OCI-LY1 (cell line): Measurements from ENCODE around the gene MYO3B.

Source experiments
- H2AFZ ChIP-seq: fragments of 200-600 bp; sonication (generic), shearing (Covaris generic); 2 replicates; pipeline ENCODE4 v1.6.0; 2014; ENCODE audit warnings: antibody characterized with exemption, mild to moderate bottlenecking, low read length
- H3F3A ChIP-seq: fragments of 200-600 bp; sonication (generic), shearing (Covaris generic); 2 replicates; pipeline ENCODE4 v1.6.0; 2014; ENCODE audit warnings: mild to moderate bottlenecking, antibody characterized with exemption, low read length, moderate library complexity; ENCODE audit not compliant: insufficient read depth
- H3K27ac ChIP-seq: fragments of 200-600 bp; sonication (generic); 2 replicates; pipeline ENCODE4 v1.5.1; 2014; ENCODE audit warnings: low read length, mixed run types, mild to moderate bottlenecking, low read depth; ENCODE audit not compliant: poor library complexity, severe bottlenecking
- H3K27me3 ChIP-seq: fragments of 200-600 bp; sonication (generic); 2 replicates; pipeline ENCODE4 v1.6.0; 2014; ENCODE audit warnings: antibody characterized with exemption, mild to moderate bottlenecking, low read length, moderate library complexity; ENCODE audit not compliant: insufficient read depth
- H3K36me3 ChIP-seq: fragments of 200-600 bp; sonication (generic); 2 replicates; pipeline ENCODE4 v1.6.1; 2014; ENCODE audit warnings: mild to moderate bottlenecking, antibody characterized with exemption, low read length, moderate library complexity, mixed read lengths; ENCODE audit not compliant: insufficient read depth
- H3K4me1 ChIP-seq: fragments of 200-600 bp; sonication (generic); 2 replicates; pipeline ENCODE4 v1.5.1; 2014; ENCODE audit warnings: mild to moderate bottlenecking, low read length, moderate library complexity; ENCODE audit not compliant: insufficient read depth, severe bottlenecking
- H3K4me2 ChIP-seq: fragments of 200-600 bp; sonication (generic), shearing (Covaris generic); 2 replicates; pipeline ENCODE4 v1.6.1; 2014; ENCODE audit warnings: low read length
- H3K4me3 ChIP-seq: fragments of 200-600 bp; sonication (generic); 2 replicates; pipeline ENCODE4 v1.5.1; 2014; ENCODE audit warnings: low read length, low read depth, mild to moderate bottlenecking, mixed read lengths; ENCODE audit not compliant: poor library complexity, severe bottlenecking
- H3K79me2 ChIP-seq: fragments of 200-600 bp; shearing (Covaris generic); 2 replicates; pipeline ENCODE4 v1.6.1; 2016; ENCODE audit warnings: mixed run types, low read length, mixed read lengths; ENCODE audit not compliant: insufficient read depth
- H3K9ac ChIP-seq: fragments of 200-600 bp; sonication (generic), shearing (Covaris generic); 2 replicates; pipeline ENCODE4 v1.6.1; 2014; ENCODE audit warnings: mild to moderate bottlenecking, low read length, mixed read lengths
- H3K9me2 ChIP-seq: fragments of 200-600 bp; sonication (generic), shearing (Covaris generic); 2 replicates; pipeline ENCODE4 v1.6.1; 2014; ENCODE audit warnings: low read depth, mild to moderate bottlenecking, low read length, mixed read lengths
- H3K9me3 ChIP-seq: fragments of 200-600 bp; shearing (Covaris generic); 2 replicates; pipeline ENCODE4 v1.6.1; 2014; ENCODE audit warnings: low read length, mixed read lengths
- H4K20me1 ChIP-seq: fragments of 200-600 bp; sonication (generic), shearing (Covaris generic); 2 replicates; pipeline ENCODE4 v1.6.0; 2016; ENCODE audit warnings: mild to moderate bottlenecking, low read length; ENCODE audit not compliant: insufficient read depth
- EZH2 ChIP-seq: fragments of 200-600 bp; sonication (generic), shearing (Covaris generic); IDR thresholded peaks from 2 replicates; pipeline ENCODE4 v1.8.0; 2017; ENCODE audit warnings: borderline replicate concordance, mixed run types, mild to moderate bottlenecking, antibody characterized with exemption, low read length, moderate library complexity, mixed read lengths
- TF ChIP-seq, protein P1 (sequence below): fragments of 200-600 bp; sonication (generic), shearing (Covaris generic); IDR thresholded peaks from 2 replicates; pipeline ENCODE4 v1.5.1; 2017; ENCODE audit warnings: mild to moderate bottlenecking, antibody characterized with exemption, low read length, moderate library complexity, mixed read lengths

MYO3B gene

DNA sequence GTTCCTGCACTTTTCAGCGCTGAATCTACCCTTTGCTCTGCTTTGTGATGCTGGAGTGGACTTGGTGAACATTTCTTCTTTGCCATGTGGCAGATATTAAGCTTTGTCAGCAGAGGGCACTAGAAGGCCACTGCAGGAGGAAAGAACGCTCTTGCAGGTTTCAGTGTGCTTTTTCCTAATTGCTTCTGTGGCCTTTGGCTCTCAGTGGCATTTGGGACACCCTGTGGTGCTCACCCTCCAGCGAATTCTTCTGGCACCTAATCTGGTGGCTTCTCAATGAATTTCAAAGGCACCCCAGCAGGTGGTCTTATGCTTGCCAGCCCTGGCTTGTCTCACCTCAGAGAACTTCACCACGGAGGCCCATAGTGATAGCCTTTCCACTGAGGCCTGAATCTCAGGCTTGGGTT, 146.7 kb downstream of the MYO3B start:
- Histone ChIP-seq H3K9ac (no peak overlapping the region; the same call in 1 of the 2 replicates), H3K27ac (peak overlapping the region; percentile 76), H3K4me1 (peaks cover 32% of the 10 kb centered on the region), H3K9me3 (peaks cover 3% of the 10 kb centered on the region), H3K27me3 (no peaks in the 10 kb centered on the region), H3K36me3 (no peaks in the 10 kb centered on the region), H3K79me2 (no peaks in the 10 kb centered on the region), H3K9me2 (no peaks in the 10 kb centered on the region), H3K4me2 (no peak overlapping the region), H4K20me1 (no peaks in the 10 kb centered on the region), H3K4me3 (no peak overlapping the region), H3F3A (no peaks in the 10 kb centered on the region), H2AFZ (no peak overlapping the region)
- TF ChIP-seq, protein P1, sequence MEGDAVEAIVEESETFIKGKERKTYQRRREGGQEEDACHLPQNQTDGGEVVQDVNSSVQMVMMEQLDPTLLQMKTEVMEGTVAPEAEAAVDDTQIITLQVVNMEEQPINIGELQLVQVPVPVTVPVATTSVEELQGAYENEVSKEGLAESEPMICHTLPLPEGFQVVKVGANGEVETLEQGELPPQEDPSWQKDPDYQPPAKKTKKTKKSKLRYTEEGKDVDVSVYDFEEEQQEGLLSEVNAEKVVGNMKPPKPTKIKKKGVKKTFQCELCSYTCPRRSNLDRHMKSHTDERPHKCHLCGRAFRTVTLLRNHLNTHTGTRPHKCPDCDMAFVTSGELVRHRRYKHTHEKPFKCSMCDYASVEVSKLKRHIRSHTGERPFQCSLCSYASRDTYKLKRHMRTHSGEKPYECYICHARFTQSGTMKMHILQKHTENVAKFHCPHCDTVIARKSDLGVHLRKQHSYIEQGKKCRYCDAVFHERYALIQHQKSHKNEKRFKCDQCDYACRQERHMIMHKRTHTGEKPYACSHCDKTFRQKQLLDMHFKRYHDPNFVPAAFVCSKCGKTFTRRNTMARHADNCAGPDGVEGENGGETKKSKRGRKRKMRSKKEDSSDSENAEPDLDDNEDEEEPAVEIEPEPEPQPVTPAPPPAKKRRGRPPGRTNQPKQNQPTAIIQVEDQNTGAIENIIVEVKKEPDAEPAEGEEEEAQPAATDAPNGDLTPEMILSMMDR = peak; percentile 91
- TF ChIP-seq EZH2 = no peak

DNA sequence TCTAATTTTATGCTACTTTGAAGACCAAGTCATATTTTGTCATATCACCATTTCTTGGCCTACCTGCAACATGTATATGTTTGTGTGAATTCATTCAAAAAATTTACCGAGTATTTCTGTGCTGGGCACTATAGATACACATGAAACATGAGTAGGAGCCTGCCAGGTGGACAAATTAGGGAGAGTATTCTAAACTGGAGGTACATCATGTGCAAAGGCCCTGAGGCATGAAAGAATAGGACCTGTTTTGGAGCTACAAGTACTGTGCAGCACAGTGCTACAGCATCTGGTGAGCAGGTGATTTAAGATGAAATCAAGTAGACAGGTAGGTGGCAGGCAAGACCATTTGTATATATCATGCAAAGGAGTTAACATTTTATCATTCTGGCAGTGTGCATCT, 152.9 kb downstream of the MYO3B start:
- TF ChIP-seq, protein P1 = no peak
- no peak for TF ChIP-seq EZH2
- no peak overlapping the region for H3K4me3 ChIP-seq
- no peaks in the 10 kb centered on the region for H3K27me3 ChIP-seq
- no peaks in the 10 kb centered on the region for H4K20me1 ChIP-seq
- H3K79me2 ChIP-seq = no peaks in the 10 kb centered on the region
- H2AFZ ChIP-seq = no peak overlapping the region
- H3K9me3 ChIP-seq = no peaks in the 10 kb centered on the region
- no peaks in the 10 kb centered on the region for H3K36me3 ChIP-seq
- no peak overlapping the region for H3K27ac ChIP-seq
- no peaks in the 10 kb centered on the region for H3K4me1 ChIP-seq
- H3K4me2 ChIP-seq = no peak overlapping the region
- H3K9ac ChIP-seq = no peak overlapping the region
- H3K9me2 ChIP-seq = no peaks in the 10 kb centered on the region
- no peaks in the 10 kb centered on the region for H3F3A ChIP-seq

DNA sequence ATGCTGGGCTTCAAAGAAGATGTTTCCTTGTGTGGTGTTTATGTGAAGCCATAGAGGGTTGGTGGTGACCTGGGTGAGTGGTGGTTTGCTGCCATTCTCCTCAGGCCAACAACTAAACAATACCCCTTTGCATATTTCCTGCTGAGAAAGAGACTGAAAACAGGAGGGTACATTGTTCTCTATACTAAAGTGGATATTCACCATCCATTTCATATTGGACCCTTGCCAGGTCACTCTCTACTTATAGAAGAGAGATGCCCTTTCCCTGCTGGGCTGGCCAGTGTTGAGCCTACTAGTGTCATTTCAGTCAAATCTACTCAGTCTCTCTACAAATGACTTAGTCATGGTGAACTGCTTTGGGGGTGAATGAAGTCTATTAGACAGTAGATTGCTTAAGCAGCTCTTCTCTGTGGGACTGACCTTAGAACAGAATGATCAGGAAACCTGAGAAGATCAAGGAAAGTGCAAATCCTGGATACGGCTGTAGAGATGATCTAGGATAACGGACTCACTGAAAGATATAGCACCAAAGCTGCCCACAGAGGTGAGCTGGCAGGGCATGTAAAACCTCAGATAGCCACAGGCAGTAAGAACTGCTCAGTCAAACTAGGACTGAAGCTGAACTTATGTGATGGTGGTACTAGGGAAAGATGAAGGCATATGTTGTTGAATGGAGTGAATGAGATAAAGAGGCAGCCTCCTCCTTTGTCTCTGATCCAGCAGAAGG, 154.9 kb downstream of the MYO3B start:
- Histone ChIP-seq H3K4me3 (no peak overlapping the region), H3K36me3 (no peaks in the 10 kb centered on the region), H3K9me2 (no peaks in the 10 kb centered on the region), H3K9ac (no peak overlapping the region), H3K4me2 (no peak overlapping the region), H3K4me1 (no peaks in the 10 kb centered on the region), H4K20me1 (no peaks in the 10 kb centered on the region), H3K79me2 (no peaks in the 10 kb centered on the region), H3F3A (no peaks in the 10 kb centered on the region), H2AFZ (no peak overlapping the region), H3K27me3 (no peaks in the 10 kb centered on the region), H3K27ac (no peak overlapping the region), H3K9me3 (no peaks in the 10 kb centered on the region)
- TF ChIP-seq EZH2 = no peak
- TF ChIP-seq, protein P1 = no peak
